Choroid plexus epithelial cell (primary cell): ENCODE results near the gene MAMDC4.
"Not testable (repeated sequence)": the region's sequence is repeated elsewhere in the genome, so short reads cannot be mapped to it uniquely, and the experiment has no call there.

Experiments used
- DNase-seq: peaks from one replicate; pipeline ENCODE4 v3.0.0-alpha.2; 2010; ENCODE audit warnings: low read depth
- H3K4me3 ChIP-seq: 2 replicates; pipeline ENCODE4 v1.5.1; 2011; ENCODE audit warnings: low read depth, mild to moderate bottlenecking, control low read depth, low read length, moderate library complexity
- TF ChIP-seq, protein P1 (sequence below): conservative IDR thresholded peaks from 2 replicates; pipeline ENCODE4 v1.5.1; 2011; ENCODE audit warnings: low read depth, mild to moderate bottlenecking, control low read depth, inconsistent platforms, low read length, moderate library complexity

MAMDC4 gene

DNA sequence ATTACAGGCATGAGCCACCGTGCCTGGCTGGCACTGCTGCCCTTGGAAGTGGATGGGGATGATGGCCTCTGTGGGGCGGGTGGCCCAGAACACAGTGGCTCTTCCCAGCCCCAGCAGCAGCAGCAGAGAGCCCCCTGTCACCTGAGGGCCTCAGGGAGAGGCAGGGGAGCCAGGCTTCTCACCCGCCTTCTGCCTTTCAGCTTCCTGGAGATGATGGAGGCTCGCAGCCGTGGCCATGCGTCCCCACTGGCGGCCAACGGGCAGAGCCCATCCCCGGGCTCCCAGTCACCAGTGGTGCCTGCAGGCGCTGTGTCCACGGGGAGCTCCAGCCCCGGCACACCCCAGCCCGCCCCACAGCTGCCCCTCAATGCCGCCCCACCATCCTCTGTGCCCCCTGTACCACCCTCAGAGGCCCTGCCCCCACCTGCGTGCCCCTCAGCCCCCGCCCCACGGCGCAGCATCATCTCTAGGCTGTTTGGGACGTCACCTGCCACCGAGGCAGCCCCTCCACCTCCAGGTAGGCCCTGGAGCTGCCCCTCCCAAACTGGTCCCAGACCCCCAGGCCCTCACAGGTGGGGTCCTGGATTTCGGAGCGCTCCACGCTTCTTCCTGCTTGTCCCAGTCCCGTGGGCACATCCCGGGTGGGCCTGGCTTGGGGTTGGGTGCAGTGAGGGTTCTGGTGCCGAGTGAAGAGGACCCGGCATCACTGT, 14.8 kb upstream of the MAMDC4 start:
- DNase-seq: no peak
- TF ChIP-seq, protein P1, sequence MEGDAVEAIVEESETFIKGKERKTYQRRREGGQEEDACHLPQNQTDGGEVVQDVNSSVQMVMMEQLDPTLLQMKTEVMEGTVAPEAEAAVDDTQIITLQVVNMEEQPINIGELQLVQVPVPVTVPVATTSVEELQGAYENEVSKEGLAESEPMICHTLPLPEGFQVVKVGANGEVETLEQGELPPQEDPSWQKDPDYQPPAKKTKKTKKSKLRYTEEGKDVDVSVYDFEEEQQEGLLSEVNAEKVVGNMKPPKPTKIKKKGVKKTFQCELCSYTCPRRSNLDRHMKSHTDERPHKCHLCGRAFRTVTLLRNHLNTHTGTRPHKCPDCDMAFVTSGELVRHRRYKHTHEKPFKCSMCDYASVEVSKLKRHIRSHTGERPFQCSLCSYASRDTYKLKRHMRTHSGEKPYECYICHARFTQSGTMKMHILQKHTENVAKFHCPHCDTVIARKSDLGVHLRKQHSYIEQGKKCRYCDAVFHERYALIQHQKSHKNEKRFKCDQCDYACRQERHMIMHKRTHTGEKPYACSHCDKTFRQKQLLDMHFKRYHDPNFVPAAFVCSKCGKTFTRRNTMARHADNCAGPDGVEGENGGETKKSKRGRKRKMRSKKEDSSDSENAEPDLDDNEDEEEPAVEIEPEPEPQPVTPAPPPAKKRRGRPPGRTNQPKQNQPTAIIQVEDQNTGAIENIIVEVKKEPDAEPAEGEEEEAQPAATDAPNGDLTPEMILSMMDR: no peak
- no peak overlapping the region for H3K4me3 ChIP-seq

DNA sequence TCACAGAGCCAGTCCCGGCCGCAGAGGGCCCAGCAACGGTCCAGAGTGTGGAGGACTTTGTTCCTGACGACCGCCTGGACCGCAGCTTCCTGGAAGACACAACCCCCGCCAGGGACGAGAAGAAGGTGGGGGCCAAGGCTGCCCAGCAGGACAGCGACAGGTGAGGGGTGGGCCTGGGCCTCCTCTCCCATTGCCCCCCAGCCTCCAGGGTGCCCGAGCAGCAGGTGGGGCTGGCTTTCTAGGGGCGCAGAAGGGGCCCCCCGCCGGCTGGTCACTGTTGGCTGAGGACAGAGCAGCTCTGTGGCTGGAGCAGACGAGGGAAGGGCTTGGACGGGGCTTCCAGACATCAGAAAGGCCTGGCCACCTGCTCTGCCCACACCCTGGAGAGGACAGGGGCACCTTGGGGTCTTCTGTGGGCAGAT, 14.3 kb upstream of the MAMDC4 start:
- not testable (repeated sequence) for H3K4me3 ChIP-seq, DNase-seq

DNA sequence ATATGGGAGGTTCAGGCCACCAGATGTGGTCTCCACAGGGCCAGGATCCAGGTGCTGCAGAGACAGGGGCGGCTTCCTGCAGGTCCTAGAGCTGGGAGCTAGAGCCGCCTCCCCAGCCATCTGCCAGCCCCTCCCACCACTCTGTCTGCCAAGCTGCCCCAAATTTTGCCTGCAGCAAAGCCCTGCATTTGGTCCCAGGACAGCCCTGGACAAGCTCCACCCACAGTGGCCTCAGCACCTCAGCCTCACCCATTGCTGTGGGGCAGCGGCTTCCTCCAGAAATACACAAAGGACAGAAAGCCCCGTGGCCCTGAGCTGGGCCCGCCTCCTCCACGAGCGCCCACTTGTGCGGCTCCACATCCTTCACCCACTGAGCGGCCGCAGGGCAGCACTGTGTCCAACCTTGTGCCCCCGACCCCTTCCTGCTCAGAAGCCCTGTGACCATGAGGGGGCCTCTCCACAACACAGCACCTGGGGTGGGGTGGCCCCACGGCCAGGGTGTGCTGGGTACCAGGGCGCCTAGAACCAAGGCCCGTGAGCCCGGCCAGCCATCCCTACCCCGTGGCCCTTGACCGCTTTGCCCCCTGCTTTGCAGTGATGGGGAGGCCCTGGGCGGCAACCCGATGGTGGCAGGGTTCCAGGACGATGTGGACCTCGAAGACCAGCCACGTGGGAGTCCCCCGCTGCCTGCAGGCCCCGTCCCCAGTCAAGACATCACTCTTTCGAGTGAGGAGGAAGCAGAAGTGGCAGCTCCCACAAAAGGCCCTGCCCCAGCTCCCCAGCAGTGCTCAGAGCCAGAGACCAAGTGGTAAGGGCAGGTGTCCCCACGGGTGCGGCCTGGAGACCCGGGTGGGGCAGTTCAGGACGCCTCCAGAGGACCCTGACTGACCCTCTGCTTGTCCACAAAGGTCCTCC, 13.6 kb upstream of the MAMDC4 start:
- TF ChIP-seq, protein P1: no peak
- H3K4me3 ChIP-seq: no peak overlapping the region
- no peak for DNase-seq

GRCh38 chr9:136839229-136840139, 12.7 kb upstream of the MAMDC4 start:
- DNase-seq: no peak
- TF ChIP-seq, protein P1: no peak
- no peak overlapping the region for H3K4me3 ChIP-seq

- no peak overlapping the region for H3K4me3 ChIP-seq
- TF ChIP-seq, protein P1: no peak
- DNase-seq: no peak
Measured at GRCh38 chr9:136840140-136840876, 11.8 kb upstream of the MAMDC4 start.

- peak; percentile 66 for DNase-seq
- TF ChIP-seq, protein P1: no peak
- no peak overlapping the region for H3K4me3 ChIP-seq
Measured at GRCh38 chr9:136840877-136841645, 11.1 kb upstream of the MAMDC4 start.

GRCh38 chr9:136841646-136842379, 10.3 kb upstream of the MAMDC4 start:
- DNase-seq, H3K4me3 ChIP-seq: not testable (repeated sequence)
